HepG2 (cell line): Measurements from ENCODE around the gene BLOC1S1. TPM values are rescaled to one million over a fixed set of nuclear protein-coding genes. Genes with fewer than 3 reads are reported as not detected.
A peak's percentile ranks its signal among the peaks of the same experiment; 100 is the strongest.

Experiments used
- ATAC-seq: fragments of 200-7000 bp; cut with Tn5 transposase; 3 replicates; pipeline ENCODE4 v1.9.1; 2020; ENCODE audit warnings: mild to moderate bottlenecking, moderate library complexity
- BruUV-seq: library from RNA; stranded (reverse); fragments of 400-500 nt; replicated peaks from 2 replicates; lab custom pipeline; 2021; lab: Mats Ljungman, UMichigan
- CTCF ChIA-PET: fragments of 300-600 bp; formaldehyde crosslinking; extraction: SDS; loops from one replicate; lab custom pipeline; 2021; ENCODE audit warnings: low total read pairs, inconsistent platforms, low intra/inter-chr PET ratio; lab: Yijun Ruan, JAX
- POLR2A ChIA-PET: fragments of 350-600 bp; sonication (Branson Sonifier 250); formaldehyde crosslinking; loops from one replicate; lab custom pipeline; 2020; ENCODE audit warnings: antibody characterized with exemption, inconsistent platforms; lab: Yijun Ruan, JAX
- DNase-seq: peaks from one replicate; pipeline ENCODE4 v3.0.0-alpha.2; 2015; ENCODE audit warnings: low spot score
- FAIRE-seq: peaks from 3 replicates; lab custom pipeline; 2011; peaks lifted over from hg19 to GRCh38; lab: Jason Lieb, UNC
- H2AFZ ChIP-seq: one replicate; pipeline ENCODE4 v1.6.1; 2011; ENCODE audit warnings: low read length, inconsistent platforms
- H3K27ac ChIP-seq: fragments of 300-600 bp; 3 replicates; pipeline ENCODE4 v1.8.0; 2011; ENCODE audit warnings: mixed run types, mild to moderate bottlenecking, mixed read lengths, low read length, inconsistent platforms; ENCODE audit not compliant: insufficient read depth; ENCODE audit errors: extremely low read length
- H3K27me3 ChIP-seq, 2 experiments: fragments of 200-600 bp in 1 of 2; 2 replicates in 1 of 2; 3 replicates in 1 of 2; pipeline versions ENCODE4 v1.6.0 to v1.8.0; 2011; ENCODE audit warnings: low read length in 2 of 2, mild to moderate bottlenecking in 2 of 2, moderate library complexity in 2 of 2, inconsistent platforms in 1 of 2; ENCODE audit not compliant: insufficient read depth in 2 of 2, control insufficient read depth in 1 of 2
- H3K36me3 ChIP-seq, 2 experiments: fragments of 200-600 bp in 1 of 2; replicated peaks in 1 of 2; 2 replicates in 1 of 2; 3 replicates in 1 of 2; pipeline versions ENCODE4 v1.5.1 to v1.8.0; 2011; ENCODE audit warnings: low read length in 2 of 2, inconsistent platforms in 1 of 2; ENCODE audit not compliant: insufficient read depth in 2 of 2, control insufficient read depth in 1 of 2
- H3K4me1 ChIP-seq: 2 replicates; pipeline ENCODE4 v1.5.1; 2012; ENCODE audit warnings: low read length, inconsistent platforms; ENCODE audit not compliant: insufficient read depth
- H3K4me2 ChIP-seq: 2 replicates; pipeline ENCODE4 v1.6.0; 2011; ENCODE audit warnings: low read depth, low read length, inconsistent platforms
- H3K4me3 ChIP-seq, 3 experiments: fragments of 200-600 bp in 1 of 3; sonication (generic), shearing (Covaris generic) in 1 of 3; replicated peaks in 1 of 3; 2 replicates each; pipeline ENCODE4 v1.5.1; 2011 to 2016; ENCODE audit warnings: low read length in 3 of 3, inconsistent platforms in 2 of 3, low read depth in 2 of 3, mild to moderate bottlenecking in 2 of 3, control low read depth in 1 of 3, mixed read lengths in 1 of 3; ENCODE audit not compliant: insufficient read depth in 1 of 3
- H3K79me2 ChIP-seq: one replicate; pipeline ENCODE4 v1.6.1; 2011; ENCODE audit warnings: low read length, inconsistent platforms; ENCODE audit not compliant: insufficient read depth
- H3K9ac ChIP-seq: 2 replicates; pipeline ENCODE4 v1.6.0; 2011; ENCODE audit warnings: mild to moderate bottlenecking, low read depth, low read length, inconsistent platforms; ENCODE audit not compliant: insufficient read depth
- H3K9me3 ChIP-seq: 2 replicates; pipeline ENCODE4 v1.5.1; 2012; ENCODE audit warnings: mild to moderate bottlenecking, low read length
- H4K20me1 ChIP-seq: 2 replicates; pipeline ENCODE4 v1.6.0; 2011; ENCODE audit warnings: inconsistent platforms, mild to moderate bottlenecking, low read length, moderate library complexity; ENCODE audit not compliant: insufficient read depth
- ATF2 ChIP-seq: sonication (generic); formaldehyde crosslinking; IDR thresholded peaks from 2 replicates; pipeline ENCODE4 v1.4.0; 2020; ENCODE audit warnings: missing genetic modification reagents
- ATF7 ChIP-seq, 2 experiments: fragments of 450-650 bp in 1 of 2; sonication (generic) in 1 of 2; formaldehyde crosslinking in 1 of 2; IDR thresholded peaks; 2 replicates each; pipeline versions ENCODE4 v1.4.0 to v1.6.1; 2016 to 2020; ENCODE audit warnings: antibody characterized with exemption in 1 of 2, mild to moderate bottlenecking in 1 of 2, missing genetic modification reagents in 1 of 2
- BCL6 ChIP-seq: IDR thresholded peaks from 2 replicates; pipeline ENCODE4 v1.6.1; 2016; ENCODE audit warnings: missing genetic modification reagents, missing compliant biosample characterization
- KDM2A ChIP-seq: sonication (generic); formaldehyde crosslinking; IDR thresholded peaks from 2 replicates; pipeline ENCODE4 v1.4.0; 2020; ENCODE audit warnings: low read depth, missing genetic modification reagents, borderline replicate concordance
- ZNF280B ChIP-seq: sonication (generic); formaldehyde crosslinking; IDR thresholded peaks from 2 replicates; pipeline ENCODE4 v1.5.0; 2020; ENCODE audit warnings: missing genetic modification reagents, mild to moderate bottlenecking, borderline replicate concordance
- ZNF383 ChIP-seq: sonication (generic); formaldehyde crosslinking; IDR thresholded peaks from 2 replicates; pipeline ENCODE4 v1.4.0; 2020; ENCODE audit warnings: missing genetic modification reagents, mild to moderate bottlenecking, borderline replicate concordance
- ZNF75D ChIP-seq: sonication (generic); formaldehyde crosslinking; IDR thresholded peaks from 2 replicates; pipeline ENCODE4 v1.8.1; 2023; ENCODE audit warnings: missing genetic modification reagents, mild to moderate bottlenecking, borderline replicate concordance
- WGBS: methylation state at CpG from one replicate; pipeline ENCODE4 v1.1.6; 2017; ENCODE audit warnings: low lambda C conversion rate; 5-methylcytosine and 5-hydroxymethylcytosine counted together
- in situ Hi-C: cut with HindIII; loops from 2 replicates; pipeline ENCODE4 v1.10.0; 2017; ENCODE audit warnings: low pct_unique_long_range_greater_than_20kb; ENCODE audit not compliant: extremely low pct_ligation_motif_present
- intact Hi-C: fragments of 100-400 bp; cut with micrococcal nuclease; formaldehyde crosslinking; loops from one replicate; pipeline ENCODE4 v1.10.0; 2022; ENCODE audit not compliant: unreplicated experiment
- polyA plus RNA-seq, 8 experiments: library from polyadenylated mRNA; depleted of rRNA in 3 of 8; stranded (reverse) in 7 of 8; unstranded in 1 of 8; fragments of >200 nt; fragmentation: Illumina TruSeq in 4 of 8; extraction: Trizol in 4 of 8; gene quantifications; 2 replicates each; pipeline versions ENCODE4 v1.2.1 to v1.2.3, GENCODE V29; 2011 to 2016; ENCODE audit warnings: low read depth in 4 of 8, missing spikeins in 1 of 8, mixed read lengths in 1 of 8; ENCODE audit not compliant: insufficient read depth in 1 of 8
- total RNA-seq, 5 experiments: library from RNA; depleted of rRNA; stranded (reverse); fragments of >200 nt; fragmentation: Illumina TruSeq; extraction: Trizol; gene quantifications; 2 replicates each; pipeline ENCODE4 v1.2.3, GENCODE V29; 2016; ENCODE audit warnings: low read depth in 1 of 5

Gene BLOC1S1
- total and polyA plus RNA-seq, 2 of the 13 experiments (the other 11 are each of a cell fraction or from before 2014, with no cell fraction given) = 55.1 to 95.3 TPM

GRCh38 chr12:55712700-55713415, 3.0 kb upstream of the BLOC1S1 start (continued):
- TF ChIP-seq ZNF280B (CRISPR knock-in tag) (no peak), KDM2A (CRISPR knock-in tag) (no peak), ATF2 (CRISPR knock-in tag) (no peak), ZNF383 (CRISPR knock-in tag) (no peak), ZNF75D (CRISPR knock-in tag) (no peak)

GRCh38 chr12:55713721-55714120, 2.1 kb upstream of the BLOC1S1 start:
- H3K4me3 ChIP-seq = no peak overlapping the region
- peaks cover 0 to 29% of the 10 kb centered on the region in 2 experiments; a peak in 2 of 5 replicates for H3K27me3 ChIP-seq
- H3K4me2 ChIP-seq = no peak overlapping the region
- DNase-seq (no peak), FAIRE-seq (no peak), ATAC-seq (no peak)
- no peaks in the 10 kb centered on the region for H3K36me3 ChIP-seq
- no peaks in the 10 kb centered on the region for H3K79me2 ChIP-seq
- 22% methylated on average over 2 of the region's 2 CpGs for WGBS
- no peaks in the 10 kb centered on the region; the same call in 1 of the 2 replicates for H4K20me1 ChIP-seq
- POLR2A ChIA-PET = no interaction called here
- CTCF ChIA-PET = no interaction called here
- no peak overlapping the region for H3K9ac ChIP-seq
- intact Hi-C loops = no loop called here
- H2AFZ ChIP-seq = no peak overlapping the region
- in situ Hi-C loops = no loop called here
- no peak overlapping the region for H3K27ac ChIP-seq
- H3K9me3 ChIP-seq = no peaks in the 10 kb centered on the region
- peaks cover 31% of the 10 kb centered on the region for H3K4me1 ChIP-seq
- BruUV-seq = no TSS peak
- TF ChIP-seq BCL6 (CRISPR knock-in tag) = no peak
- peak; percentile 85 for TF ChIP-seq ATF7 (IDR thresholded peaks at IDR 0.05)
- no peak for TF ChIP-seq ATF7 (CRISPR knock-in tag; IDR thresholded peaks at IDR 0.05)
